TTC549 (cell line): Measurements from ENCODE around the gene POLG.
"Not testable (repeated sequence)": the region's sequence is repeated elsewhere in the genome, so short reads cannot be mapped to it uniquely, and the experiment has no call there.

Experiments used
- FAIRE-seq: peaks from 2 replicates; lab custom pipeline; 2012; peaks lifted over from hg19 to GRCh38; lab: Jason Lieb, UNC

POLG gene

GRCh38 chr15:89278307-89278706 is 56.3 kb downstream of the POLG start:
- no peak for FAIRE-seq

GRCh38 chr15:89277281-89277680 is 57.3 kb downstream of the POLG start:
- not testable (repeated sequence) for FAIRE-seq
